KBM-7 (cell line): ENCODE data around the gene NECTIN2.
"Not testable (repeated sequence)": the region's sequence is repeated elsewhere in the genome, so short reads cannot be mapped to it uniquely, and the experiment has no call there.

Experiments
- DNase-seq: peaks from one replicate; pipeline ENCODE4 v3.0.0-alpha.2; 2015
- in situ Hi-C: fragments of 300-500 bp; cut with MboI; formaldehyde crosslinking; loops from 2 replicates; pipeline ENCODE4 v1.14.3; 2020; ENCODE audit warnings: low sequenced_read_pairs, low pct_unique_long_range_greater_than_20kb, mixed read lengths

NECTIN2 gene

GRCh38 chr19:44848036-44848811, 2.1 kb downstream of the NECTIN2 start:
- in situ Hi-C loops: no loop called here
- DNase-seq: no peak

- no peak for DNase-seq
- in situ Hi-C loops: no loop called here
These were observed 2.8 kb downstream of the NECTIN2 start for GRCh38 chr19:44848812-44849447.

- DNase-seq: no peak
- in situ Hi-C loops: no loop called here
These were observed 4.6 kb downstream of the NECTIN2 start for GRCh38 chr19:44850641-44851109.

GRCh38 chr19:44851427-44851826, 5.3 kb downstream of the NECTIN2 start:
- in situ Hi-C loops: no loop called here
- DNase-seq: no peak

DNA sequence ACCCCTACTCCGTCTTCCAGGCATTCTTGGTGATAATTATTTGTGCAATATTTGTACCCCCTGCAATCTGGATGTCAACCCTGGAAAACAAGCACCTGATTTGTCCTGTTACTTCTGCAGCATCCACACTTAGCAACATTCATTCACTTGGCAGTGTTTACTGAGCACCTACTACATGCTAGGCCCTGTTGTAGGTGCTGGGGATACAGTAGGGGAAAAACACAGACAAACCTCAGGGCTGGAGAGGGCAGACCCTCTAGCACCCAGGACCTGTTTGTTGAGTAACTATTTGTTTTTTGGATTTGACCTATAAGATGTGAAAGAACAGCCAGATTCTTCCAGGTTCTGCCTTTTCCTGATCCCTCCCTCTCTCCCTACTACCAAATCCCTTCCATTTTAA, 9.5 kb downstream of the NECTIN2 start:
- DNase-seq: no peak
- in situ Hi-C loops: no loop called here

- in situ Hi-C loops: no loop called here
- DNase-seq: peak; percentile 93
These were observed 10.5 kb downstream of the NECTIN2 start for GRCh38 chr19:44856421-44857083.

DNA sequence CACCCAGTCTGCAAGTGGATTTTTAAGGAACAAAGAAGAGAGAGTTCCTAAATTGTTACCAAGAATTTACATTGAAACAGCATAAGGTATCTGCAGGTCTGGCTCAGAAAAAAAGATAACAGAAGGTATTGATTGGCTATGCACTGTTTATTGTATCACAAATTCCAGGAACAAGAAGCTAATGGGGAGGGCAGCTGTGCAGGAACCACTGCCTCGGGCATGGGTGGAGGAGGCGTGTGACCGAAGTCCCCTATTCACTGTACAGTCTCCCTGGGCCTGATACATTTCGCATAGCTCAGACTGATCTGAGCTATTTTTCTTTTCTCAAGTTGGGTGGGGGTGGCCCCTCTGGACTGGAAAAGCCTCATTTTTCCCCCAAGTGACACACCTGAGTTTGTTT, 11.7 kb downstream of the NECTIN2 start:
- no peak for DNase-seq
- in situ Hi-C loops: no loop called here

DNA sequence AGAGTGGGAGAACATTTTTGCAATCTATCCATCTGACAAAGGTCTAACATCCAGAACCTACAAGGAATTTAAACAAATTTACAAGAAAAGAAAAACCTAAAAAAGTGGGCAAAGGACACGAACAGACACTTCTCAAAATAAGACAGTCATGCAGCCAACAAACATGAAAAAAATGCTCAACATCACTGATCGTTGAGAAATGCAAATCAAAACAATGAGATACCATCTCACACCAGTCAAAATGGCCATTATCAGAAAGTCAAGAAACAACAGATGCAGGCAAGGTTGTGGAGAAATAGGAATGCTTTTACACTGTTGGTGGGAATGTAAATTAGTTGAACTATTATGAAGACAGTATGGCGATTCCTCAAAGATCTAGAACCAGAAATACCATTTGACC, 15.5 kb downstream of the NECTIN2 start:
- in situ Hi-C loops, DNase-seq: not testable (repeated sequence)

GRCh38 chr19:44863990-44864389, 17.9 kb downstream of the NECTIN2 start:
- in situ Hi-C loops: no loop called here
- DNase-seq: no peak

DNA sequence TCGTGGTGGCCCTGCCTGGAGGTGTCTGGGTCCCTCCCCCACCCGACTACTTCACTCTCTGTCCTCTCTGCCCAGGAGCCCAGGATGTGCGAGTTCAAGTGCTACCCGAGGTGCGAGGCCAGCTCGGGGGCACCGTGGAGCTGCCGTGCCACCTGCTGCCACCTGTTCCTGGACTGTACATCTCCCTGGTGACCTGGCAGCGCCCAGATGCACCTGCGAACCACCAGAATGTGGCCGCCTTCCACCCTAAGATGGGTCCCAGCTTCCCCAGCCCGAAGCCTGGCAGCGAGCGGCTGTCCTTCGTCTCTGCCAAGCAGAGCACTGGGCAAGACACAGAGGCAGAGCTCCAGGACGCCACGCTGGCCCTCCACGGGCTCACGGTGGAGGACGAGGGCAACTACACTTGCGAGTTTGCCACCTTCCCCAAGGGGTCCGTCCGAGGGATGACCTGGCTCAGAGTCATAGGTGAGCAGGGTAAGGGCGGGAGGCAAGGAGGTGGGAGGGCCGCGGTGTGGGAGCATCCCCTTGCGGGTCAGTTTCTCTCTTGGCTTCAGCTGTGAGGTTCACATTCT, 19.2 kb downstream of the NECTIN2 start:
- in situ Hi-C loops: no loop called here
- DNase-seq: no peak

- no peak for DNase-seq
These were observed 20.6 kb downstream of the NECTIN2 start for GRCh38 chr19:44866664-44867063.

GRCh38 chr19:44867578-44867977, 21.5 kb downstream of the NECTIN2 start:
- no peak for DNase-seq
- in situ Hi-C loops: no loop called here

More at GRCh38 chr19:44866664-44867063, 20.6 kb downstream of the NECTIN2 start:
- in situ Hi-C loops: no loop called here

DNA sequence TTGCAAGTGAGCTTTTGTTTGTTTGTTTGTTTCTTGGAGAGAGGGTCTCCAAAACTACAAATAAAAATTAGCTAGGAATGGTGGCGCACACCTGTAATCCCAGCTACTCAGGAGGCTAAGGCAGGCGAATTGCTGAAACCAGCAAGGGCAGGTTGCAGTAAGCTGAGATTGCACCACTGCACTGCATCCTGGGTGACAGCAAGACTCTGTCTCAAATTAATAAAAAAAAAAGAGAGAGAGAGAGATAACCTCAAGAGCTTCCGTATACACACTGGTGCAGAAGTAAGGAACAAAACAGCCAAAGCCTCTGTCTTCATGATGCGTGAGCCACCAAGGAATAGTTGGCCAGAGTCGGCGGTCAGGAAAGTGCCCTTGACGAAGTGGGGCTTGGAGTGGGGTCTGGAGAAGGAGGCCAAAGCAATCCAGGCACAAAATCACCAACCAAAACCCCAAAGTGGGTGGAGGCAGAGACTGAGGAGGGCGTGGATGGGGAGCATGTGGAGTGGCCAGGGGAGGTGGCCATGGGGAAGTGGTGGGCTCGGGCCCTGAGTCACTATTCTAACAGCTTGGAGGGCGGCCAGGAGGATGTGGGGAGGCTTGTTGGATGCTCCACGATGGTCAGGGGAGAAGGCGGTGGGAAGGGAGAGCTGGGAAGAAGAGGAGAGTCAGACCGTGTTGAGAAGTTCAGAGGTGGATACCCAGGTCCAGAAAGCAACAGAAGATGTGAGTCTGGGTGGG, 23.8 kb downstream of the NECTIN2 start:
- in situ Hi-C loops: no loop called here
- DNase-seq: no peak

GRCh38 chr19:44871809-44872208, 25.7 kb downstream of the NECTIN2 start:
- in situ Hi-C loops: no loop called here
- DNase-seq: no peak

DNA sequence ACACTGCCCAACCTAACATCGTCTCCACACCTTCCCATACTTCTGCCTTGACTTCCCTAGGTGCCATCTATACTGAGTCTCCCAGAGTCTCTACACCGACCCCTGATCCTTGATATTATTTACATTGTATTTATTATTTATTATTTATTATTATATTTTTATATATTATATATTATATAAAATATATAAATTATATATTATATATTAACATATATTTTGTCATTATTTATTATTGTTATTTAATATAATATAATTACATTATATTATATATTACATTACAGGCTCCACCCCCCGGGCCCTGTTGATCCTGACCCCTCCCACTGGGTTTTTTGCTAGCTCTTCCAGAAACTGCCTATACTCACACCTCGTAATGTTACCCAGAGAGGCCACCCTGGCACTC, 26.6 kb downstream of the NECTIN2 start:
- no peak for DNase-seq
- in situ Hi-C loops: no loop called here

- in situ Hi-C loops: no loop called here
- no peak for DNase-seq
These were observed 28.2 kb downstream of the NECTIN2 start for GRCh38 chr19:44874317-44874716.

DNA sequence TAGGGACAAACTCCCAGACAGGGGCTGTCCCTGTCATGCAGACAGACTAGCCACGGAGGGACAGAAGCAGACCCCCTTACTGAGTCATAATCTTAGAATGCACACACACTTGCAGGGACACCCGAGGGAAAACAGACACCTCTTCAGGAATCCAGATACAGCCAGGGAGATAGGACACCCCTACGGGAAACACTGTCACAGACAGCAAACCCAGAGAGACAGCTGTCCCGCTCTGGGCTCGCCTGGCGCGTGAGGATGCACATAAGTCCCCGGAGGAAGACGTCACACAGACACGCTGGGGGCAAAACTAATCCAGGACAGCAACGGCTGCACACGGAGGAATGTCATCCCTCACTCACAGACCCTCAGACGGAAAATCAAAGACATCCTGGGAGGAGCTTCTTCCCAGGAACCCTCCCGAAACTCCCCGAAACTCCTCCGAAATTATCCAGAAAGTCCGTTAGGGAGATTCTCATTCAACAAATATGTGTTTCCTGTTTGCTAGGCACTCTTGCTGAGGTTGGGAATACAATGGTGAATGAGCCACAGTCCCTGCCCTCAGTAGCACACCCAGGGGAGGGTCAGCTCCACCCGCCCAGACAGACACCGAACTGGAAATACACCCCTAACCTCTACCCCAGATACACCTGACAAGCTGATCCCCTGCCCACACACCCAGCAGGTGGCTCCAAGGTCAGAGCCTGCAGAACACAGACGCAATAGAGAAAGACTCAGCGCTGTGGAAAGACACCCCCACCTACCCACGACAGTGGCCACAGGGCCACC, 29.8 kb downstream of the NECTIN2 start:
- DNase-seq: no peak
- in situ Hi-C loops: no loop called here

DNA sequence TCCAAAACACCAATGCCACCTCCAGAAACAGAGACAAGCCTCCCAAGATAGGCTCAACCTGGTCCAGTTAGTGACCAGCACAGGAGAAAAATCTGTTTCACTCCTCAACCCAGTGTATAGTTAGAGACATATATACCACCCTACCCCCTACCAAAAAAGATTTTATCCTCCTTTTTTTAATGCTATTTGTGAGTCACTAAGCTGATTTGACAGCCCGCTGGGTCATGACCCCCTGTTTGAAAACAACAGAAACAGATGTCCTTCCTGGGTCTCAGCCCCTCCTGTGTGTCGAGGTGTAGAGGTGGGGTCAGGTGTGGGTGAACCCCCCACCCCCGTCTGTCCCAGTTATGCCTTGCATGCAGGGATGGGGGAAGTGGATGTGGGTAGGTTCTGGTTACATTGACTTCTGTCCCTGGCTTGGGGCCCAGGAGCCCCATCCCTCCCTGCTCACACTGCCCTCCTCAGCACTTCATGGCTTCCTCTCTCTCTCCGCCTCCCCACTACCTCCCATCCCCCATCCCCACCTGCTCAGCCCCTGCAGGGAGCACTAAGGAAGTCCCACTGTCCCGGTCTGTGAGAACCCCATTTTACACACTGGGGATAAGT, 30.9 kb downstream of the NECTIN2 start:
- in situ Hi-C loops: no loop called here
- peak; percentile 53 for DNase-seq
